ENCODE measurements around the gene HOXB3. TPM values are rescaled to one million over a fixed set of nuclear protein-coding genes. Genes with fewer than 3 reads are reported as not detected.

Gene HOXB3
- polyA plus RNA-seq, 1 donor from 2014 or later = not detected

GRCh38 chr17:48551214-48551555 lies 38.9 kb downstream of the HOXB3 start:
- no peaks in the 10 kb centered on the region for H3K36me3 ChIP-seq (ENCODE audit: insufficient read depth, low read length)
- no peaks in the 10 kb centered on the region for H4K20me1 ChIP-seq (ENCODE audit: insufficient read depth)
- H3K9ac ChIP-seq (ENCODE audit: low read length) = no peak overlapping the region
- no peaks in the 10 kb centered on the region for H3F3A ChIP-seq (ENCODE audit: insufficient read depth, low read length, poor library complexity, severe bottlenecking)
- no peaks in the 10 kb centered on the region for H3K9me2 ChIP-seq (ENCODE audit: insufficient read depth, low read length)
- no peaks in the 10 kb centered on the region for H3K9me3 ChIP-seq (ENCODE audit: low read length)
- peaks cover 99% of the 10 kb centered on the region for H3K27me3 ChIP-seq (ENCODE audit: insufficient read depth, low read depth, low read length)
- no peak overlapping the region for H3K4me2 ChIP-seq (ENCODE audit: low read length)
- H2AFZ ChIP-seq (ENCODE audit: low read depth, low read length) = no peak overlapping the region
- H3K27ac ChIP-seq (ENCODE audit: low read length) = no peak overlapping the region
- no peak for TF ChIP-seq POLR2AphosphoS5 (IDR thresholded peaks at IDR 0.05)
- no peak for TF ChIP-seq SMC3 (conservative IDR thresholded peaks at IDR 0.05; ENCODE audit: poor library complexity)
- no peak for TF ChIP-seq EZH2 (IDR thresholded peaks at IDR 0.05; ENCODE audit: borderline replicate concordance, insufficient read depth, low read length, poor library complexity, severe bottlenecking)
- TF ChIP-seq RAD21 (conservative IDR thresholded peaks at IDR 0.05) = no peak
- no peak for TF ChIP-seq TAF1 (IDR thresholded peaks at IDR 0.05; ENCODE audit: low read depth)
- TF ChIP-seq EP300 (conservative IDR thresholded peaks at IDR 0.05; ENCODE audit: poor library complexity, severe bottlenecking) = no peak
- TF ChIP-seq CTCF (IDR thresholded peaks at IDR 0.05; ENCODE audit: poor library complexity, severe bottlenecking) = no peak
- no peak for TF ChIP-seq MXI1 (conservative IDR thresholded peaks at IDR 0.05; ENCODE audit: poor library complexity, severe bottlenecking)
- TF ChIP-seq REST (IDR thresholded peaks at IDR 0.05; ENCODE audit: borderline replicate concordance) = no peak
- H3K4me3 ChIP-seq (ENCODE audit: low read length) = no peak overlapping the region
- no peaks in the 10 kb centered on the region for H3K79me2 ChIP-seq (replicated peaks; ENCODE audit: insufficient read depth, low read length)

- Histone ChIP-seq H3K4me3 (ENCODE audit: low read length) (no peak overlapping the region), H4K20me1 (ENCODE audit: insufficient read depth) (no peaks in the 10 kb centered on the region), H3K9ac (ENCODE audit: low read length) (no peak overlapping the region), H3K4me2 (ENCODE audit: low read length) (no peak overlapping the region), H3K27ac (ENCODE audit: low read length) (no peak overlapping the region), H3K36me3 (ENCODE audit: insufficient read depth, low read length) (no peaks in the 10 kb centered on the region), H3K27me3 (ENCODE audit: insufficient read depth, low read depth, low read length) (peaks cover 99% of the 10 kb centered on the region), H3K79me2 (replicated peaks; ENCODE audit: insufficient read depth, low read length) (no peaks in the 10 kb centered on the region), H3K9me3 (ENCODE audit: low read length) (no peaks in the 10 kb centered on the region), H3F3A (ENCODE audit: insufficient read depth, low read length, poor library complexity, severe bottlenecking) (no peaks in the 10 kb centered on the region), H3K9me2 (ENCODE audit: insufficient read depth, low read length) (no peaks in the 10 kb centered on the region), H2AFZ (ENCODE audit: low read depth, low read length) (no peak overlapping the region)
- TF ChIP-seq TAF1 (IDR thresholded peaks at IDR 0.05; ENCODE audit: low read depth) = no peak
- no peak for TF ChIP-seq REST (IDR thresholded peaks at IDR 0.05; ENCODE audit: borderline replicate concordance)
- no peak for TF ChIP-seq EZH2 (IDR thresholded peaks at IDR 0.05; ENCODE audit: borderline replicate concordance, insufficient read depth, low read length, poor library complexity, severe bottlenecking)
- TF ChIP-seq CTCF (IDR thresholded peaks at IDR 0.05; ENCODE audit: poor library complexity, severe bottlenecking) = no peak
- TF ChIP-seq EP300 (conservative IDR thresholded peaks at IDR 0.05; ENCODE audit: poor library complexity, severe bottlenecking) = no peak
- TF ChIP-seq RAD21 (conservative IDR thresholded peaks at IDR 0.05) = no peak
- no peak for TF ChIP-seq POLR2AphosphoS5 (IDR thresholded peaks at IDR 0.05)
- no peak for TF ChIP-seq MXI1 (conservative IDR thresholded peaks at IDR 0.05; ENCODE audit: poor library complexity, severe bottlenecking)
Measured at GRCh38 chr17:48550502-48551213, 39.4 kb downstream of the HOXB3 start.

Data from neural cell (in vitro differentiated cells).